Measurements from ENCODE around the gene LCN6.
"Not testable (repeated sequence)": the region's sequence is repeated elsewhere in the genome, so short reads cannot be mapped to it uniquely, and the experiment has no call there.

Gene LCN6

DNA sequence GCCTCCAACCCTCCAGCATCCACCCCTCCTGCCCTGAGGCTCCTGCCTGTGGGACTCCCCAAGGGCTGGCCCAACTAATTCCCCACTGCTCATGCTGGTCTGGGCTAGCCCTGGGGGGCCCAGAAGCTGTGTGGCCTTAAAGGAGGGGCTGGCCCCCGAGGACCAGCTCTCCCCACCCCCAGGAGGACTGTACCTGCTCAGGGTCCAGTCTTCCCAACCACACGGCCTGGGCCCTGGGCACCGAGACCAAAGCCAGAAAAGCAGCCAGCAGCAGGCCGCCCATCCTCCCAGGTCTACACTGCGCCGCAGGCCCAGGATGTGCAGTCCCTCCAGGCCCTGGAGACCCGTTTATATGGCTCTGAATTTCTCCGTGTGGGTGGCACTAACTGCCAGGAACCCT lies at the start of gene LCN6:
TSS of gene LCN6 (minus strand) at position 325 of the 400 bp plus-strand sequence. CDS start at position 283, 42 bp downstream.
- DNase-seq = no peak

DNA sequence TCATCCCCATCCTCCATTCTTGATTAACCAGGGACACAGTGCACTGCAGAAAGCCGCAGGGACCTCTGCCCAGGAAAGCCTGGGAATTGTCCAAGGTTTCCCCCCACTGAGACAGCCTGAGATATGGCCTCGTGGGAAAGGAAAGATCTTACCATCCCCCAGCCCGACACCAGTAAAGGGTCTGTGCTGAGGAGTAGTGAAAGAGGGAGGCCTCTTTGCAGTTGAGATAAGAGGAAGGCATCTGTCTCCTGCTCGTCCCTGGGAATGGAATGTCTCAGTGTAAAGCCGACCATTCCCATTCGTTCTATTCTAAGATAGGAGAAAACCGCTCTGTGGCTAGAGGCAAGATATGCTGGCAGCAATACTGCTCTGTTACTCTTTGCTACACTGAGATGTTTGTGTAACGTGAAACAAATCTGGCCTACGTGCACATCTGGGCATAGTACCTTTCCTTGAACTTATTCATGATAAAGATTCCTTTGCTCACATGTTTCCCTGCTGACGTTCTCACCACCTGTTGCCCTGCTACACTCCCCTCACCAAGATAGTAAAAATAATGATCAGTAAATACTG lies 48.5 kb upstream of the LCN6 start:
- DNase-seq = not testable (repeated sequence)

GRCh38 chr9:136796238-136796774 lies 48.0 kb upstream of the LCN6 start, which contains the start of gene CCDC183:
Gene CCDC183 (plus strand): TSS chr9:136796338. CDS start chr9:136796398, 60 bp downstream.
- no peak for DNase-seq

- no peak for DNase-seq
Observed at GRCh38 chr9:136795000-136795348, 46.6 kb upstream of the LCN6 start.

DNA sequence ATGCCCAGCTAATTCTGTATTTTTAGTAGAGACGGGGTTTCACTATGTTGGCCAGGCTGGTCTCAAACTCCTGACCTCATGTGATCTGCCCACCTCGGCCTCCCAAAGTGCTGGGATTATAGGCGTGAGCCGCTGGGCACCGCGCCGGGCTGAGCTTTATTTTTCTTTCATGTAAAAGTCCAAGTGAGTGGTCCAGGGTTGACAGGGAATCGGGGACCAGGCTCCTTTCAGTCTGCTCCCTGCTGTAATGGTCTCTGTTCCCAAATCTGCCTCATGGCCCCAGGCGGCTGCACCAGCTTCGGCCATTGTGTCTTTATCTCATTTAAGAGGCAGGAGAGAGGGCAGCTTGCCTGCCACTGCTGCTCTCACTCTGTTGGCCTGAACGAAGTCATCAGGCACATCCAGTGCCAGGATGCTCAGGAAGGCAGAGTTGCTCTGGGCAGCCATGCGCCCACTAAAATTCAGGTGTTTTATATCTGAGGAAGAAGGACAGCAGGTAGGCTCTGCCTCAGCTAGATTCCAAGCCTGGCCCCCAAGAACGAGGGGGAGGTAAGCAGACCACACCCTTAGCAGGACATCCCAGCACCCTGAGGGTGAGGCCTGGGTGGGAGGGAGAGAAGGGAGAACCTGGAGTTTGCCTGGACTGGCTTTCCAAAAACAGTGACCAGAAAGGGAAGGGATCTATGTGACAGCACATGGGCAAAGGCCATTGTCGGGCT lies 46.1 kb upstream of the LCN6 start:
- no peak for DNase-seq

DNA sequence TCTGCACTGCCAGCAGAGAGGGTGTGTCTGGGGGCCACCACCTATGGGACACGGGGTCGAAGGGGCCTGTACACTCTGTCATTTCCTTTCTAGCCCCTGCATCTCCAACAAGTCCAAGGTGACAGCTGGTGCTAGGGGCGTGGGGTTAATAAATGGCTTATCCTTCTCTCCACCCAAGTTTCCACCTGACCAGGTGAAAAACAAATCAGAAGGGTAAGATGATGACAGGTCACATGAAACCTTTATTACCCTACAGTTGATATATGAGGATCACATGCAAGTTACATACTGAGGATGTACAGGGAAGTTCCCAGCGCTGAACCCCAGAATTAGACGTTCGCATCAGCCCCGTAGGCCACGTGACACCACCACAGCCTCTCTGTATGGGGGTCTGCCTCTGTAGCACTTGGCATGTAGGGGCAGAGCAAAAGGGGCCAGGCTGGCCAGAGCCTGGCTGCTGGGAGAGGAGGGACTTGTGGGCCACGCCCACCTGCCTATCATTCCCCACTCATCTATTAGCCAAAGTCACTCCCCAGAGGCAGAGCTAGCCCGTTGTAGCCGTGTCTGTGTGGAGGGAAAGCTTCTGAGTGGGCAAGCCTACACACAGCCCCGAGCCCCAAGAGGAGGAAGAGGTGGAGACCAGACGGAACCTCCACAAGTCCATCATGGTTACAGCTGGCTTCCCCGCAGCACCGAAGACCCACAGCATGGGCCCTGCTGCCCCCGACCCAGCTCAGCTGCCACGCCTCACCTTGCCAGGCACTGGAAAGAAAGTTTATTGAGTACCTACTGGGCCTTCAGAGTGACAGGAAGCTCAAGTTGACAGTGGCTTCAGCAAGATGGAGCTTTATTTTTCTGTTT lies 45.0 kb upstream of the LCN6 start:
- DNase-seq = no peak

- DNase-seq = no peak
Observed at GRCh38 chr9:136792321-136793085, 44.2 kb upstream of the LCN6 start.

GRCh38 chr9:136791516-136792276 lies 43.4 kb upstream of the LCN6 start:
- DNase-seq = no peak

GRCh38 chr9:136790640-136791515 lies 42.6 kb upstream of the LCN6 start, which contains the start of gene TMEM141:
Gene TMEM141 (plus strand): TSS chr9:136791344. CDS start chr9:136791371, 27 bp downstream.
- peak; percentile 95 for DNase-seq

- DNase-seq = no peak
Observed at GRCh38 chr9:136789523-136789937, 41.2 kb upstream of the LCN6 start.

GRCh38 chr9:136788644-136789522 lies 40.6 kb upstream of the LCN6 start:
- not testable (repeated sequence) for DNase-seq

DNA sequence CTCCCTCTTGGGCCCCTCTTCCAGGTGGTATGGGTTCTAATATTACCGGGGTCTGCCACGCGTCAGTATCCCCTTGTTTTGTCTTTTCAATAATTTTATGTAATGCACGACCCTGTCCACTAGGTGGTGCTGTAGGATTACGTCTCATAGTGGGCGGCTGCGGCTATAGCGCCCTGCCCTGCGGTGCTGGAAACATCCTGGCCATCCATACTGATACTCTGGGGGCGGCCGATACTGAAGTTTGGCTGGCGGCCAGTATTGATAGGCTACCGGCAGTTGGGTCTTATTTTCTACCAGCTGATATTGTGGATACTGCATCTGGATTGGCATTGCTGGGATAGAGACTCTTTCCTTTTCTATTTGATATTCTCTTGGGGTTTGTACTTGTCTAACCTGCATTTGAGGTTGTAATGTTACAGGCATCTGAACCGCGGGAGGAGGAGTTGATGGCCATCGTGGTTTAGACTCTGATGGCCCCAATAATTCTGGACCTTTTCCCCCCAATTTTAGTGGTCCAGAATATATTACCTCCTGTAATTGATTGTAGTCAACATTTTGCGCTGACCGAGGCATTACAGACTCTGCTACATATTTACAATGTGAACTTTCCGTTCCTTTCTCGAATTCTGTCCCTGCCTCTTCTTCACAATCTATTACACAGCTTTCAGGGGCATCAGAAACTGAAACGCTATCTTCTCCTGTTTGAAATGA lies 39.5 kb upstream of the LCN6 start:
- DNase-seq = peak; percentile 72

- DNase-seq = not testable (repeated sequence)
Observed at GRCh38 chr9:136786983-136787382, 38.7 kb upstream of the LCN6 start.

GRCh38 chr9:136786451-136786850 lies 38.1 kb upstream of the LCN6 start:
- no peak for DNase-seq

DNA sequence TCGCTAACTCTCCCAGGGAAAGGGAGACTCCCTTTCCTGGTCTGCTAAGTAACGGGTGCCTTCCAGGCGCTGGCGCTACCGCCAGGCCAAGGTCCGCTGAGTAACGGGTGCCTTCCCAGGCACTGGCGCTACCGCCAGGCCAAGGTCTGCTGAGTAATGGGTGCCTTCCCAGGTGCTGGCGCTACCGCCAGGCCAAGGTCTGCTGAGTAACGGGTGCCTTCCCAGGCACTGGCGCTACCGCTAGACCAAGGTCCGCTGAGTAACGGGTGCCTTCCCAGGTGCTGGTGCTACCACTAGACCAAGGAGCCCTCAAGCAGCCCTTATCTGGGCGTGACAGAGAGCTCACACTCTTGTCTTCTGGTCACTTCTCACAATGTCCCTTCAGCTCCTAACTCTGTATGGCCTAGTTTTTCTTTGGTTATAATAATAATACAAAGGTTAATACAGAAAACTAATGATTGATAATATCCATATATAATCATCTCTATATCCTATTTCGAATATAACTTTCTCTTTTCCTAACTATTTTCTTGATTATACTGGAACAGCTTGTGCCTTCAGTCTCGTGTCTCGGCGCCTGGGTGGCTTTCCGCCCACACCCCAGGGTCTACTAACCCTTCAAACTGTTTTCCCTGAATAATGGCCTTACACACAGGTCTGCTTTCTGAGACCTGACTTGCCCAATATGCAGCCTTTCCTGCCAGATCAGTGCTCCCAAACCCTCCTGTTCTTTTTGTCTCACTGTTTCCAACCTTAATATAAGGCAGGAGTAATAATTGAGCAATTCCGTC lies 37.4 kb upstream of the LCN6 start:
- DNase-seq = not testable (repeated sequence)

DNA sequence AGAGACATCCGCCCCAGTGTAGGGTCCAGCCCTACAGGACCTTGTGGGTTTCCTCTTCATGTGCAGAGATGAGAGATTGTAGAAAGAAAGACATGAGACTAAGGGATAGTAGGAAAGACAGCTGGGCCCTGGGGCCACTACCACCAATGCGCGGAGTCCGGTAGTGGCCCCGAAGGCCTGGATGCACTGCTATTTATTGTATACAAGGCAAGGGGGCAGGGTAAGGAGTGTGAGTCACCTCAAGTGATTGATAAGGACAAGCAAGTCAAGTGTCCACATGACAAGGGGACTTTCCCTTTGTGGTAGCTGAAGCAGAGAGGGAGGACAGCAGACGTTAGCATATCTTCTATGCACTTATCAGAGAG lies 36.7 kb upstream of the LCN6 start:
- no peak for DNase-seq

GRCh38 chr9:136784249-136784996 lies 36.1 kb upstream of the LCN6 start:
- DNase-seq = peak; percentile 5
